Measurements from ENCODE around the gene LAG3.

Gene LAG3

DNA sequence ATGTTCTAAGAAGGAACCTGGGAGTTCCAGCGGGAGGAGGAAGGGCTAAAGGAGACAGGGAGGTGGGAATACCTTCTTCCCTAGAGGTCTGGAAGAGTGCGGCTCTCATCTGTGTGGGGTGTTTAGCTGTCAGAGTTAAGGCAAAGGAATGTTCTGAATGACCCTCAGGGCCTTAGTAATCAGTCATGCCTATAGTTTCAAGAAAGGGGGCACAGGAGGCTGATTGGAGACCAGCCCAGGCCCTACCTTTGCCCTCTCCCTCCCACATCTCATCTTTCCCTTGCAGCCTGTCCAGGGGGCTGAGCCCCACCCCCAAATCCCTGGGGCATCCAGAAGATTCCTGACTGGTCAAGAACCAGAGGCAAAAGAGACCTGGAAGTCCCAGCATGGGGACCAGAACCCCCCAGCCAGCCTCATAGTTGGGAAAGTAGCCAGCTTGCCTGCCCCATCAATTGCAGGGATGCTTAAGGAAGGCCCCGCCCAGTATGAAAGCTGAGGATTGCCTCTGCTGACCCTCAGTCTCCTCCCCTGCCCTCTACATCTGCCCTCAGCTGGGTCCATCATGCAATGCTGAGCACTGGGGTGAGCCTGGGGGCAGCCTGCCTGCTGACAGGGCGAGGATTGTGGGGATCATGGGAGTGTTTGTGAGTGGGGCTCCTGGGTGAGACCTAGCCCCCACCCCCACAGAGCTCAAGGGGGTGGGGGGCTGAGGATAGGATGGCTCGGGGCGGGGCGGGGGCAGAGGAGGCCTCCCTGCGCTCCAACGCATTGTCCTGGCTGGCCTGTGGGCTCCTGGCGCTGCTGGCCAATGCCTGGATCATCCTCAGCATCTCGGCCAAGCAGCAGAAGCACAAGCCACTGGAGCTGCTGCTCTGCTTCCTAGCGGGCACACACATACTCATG is 51.1 kb downstream of the LAG3 start:
- peak; percentile 58 for DNase-seq (ENCODE audit: low spot score)

DNA sequence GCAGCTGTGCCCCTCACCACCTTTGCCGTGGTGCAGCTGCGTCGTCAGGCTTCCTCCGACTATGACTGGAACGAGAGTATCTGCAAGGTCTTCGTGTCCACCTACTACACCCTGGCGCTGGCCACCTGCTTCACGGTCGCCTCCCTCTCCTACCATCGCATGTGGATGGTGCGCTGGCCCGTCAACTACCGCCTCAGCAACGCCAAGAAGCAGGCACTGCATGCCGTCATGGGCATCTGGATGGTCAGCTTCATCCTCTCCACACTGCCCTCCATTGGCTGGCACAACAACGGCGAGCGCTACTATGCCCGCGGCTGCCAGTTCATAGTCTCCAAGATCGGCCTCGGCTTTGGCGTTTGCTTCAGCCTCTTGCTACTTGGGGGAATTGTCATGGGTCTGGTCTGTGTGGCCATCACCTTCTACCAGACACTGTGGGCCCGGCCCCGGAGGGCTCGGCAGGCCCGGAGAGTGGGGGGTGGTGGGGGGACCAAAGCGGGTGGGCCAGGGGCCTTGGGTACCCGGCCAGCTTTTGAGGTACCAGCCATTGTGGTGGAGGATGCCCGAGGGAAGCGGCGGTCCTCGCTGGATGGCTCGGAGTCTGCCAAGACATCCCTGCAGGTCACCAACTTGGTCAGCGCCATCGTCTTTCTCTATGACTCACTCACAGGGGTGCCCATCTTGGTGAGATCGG is 51.9 kb downstream of the LAG3 start:
- peak; percentile 47 for DNase-seq (ENCODE audit: low spot score)

DNA sequence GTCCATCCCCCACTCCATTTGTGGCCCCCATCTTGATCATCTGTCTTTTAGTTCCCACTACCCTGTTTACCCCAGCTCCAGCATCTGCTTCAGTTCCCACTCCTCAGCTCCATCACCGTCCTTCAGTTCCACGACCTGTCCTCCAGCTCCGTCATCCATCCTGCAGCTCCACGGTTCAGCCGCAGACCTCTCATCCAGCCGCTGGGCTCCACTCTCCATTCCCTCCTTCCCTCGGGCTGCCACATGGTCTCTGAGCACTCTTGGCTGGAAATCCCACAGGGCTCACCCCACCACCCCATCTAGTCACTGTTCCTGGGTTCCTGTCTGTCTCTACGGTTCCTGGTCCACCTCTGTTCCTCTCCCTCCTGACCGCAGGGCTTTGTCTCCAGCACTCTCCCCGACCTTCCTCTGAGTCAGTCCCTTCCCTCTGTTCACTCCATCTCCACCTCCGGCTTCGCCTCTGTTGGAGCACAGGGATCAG is 52.6 kb downstream of the LAG3 start:
- peak; percentile 56 for DNase-seq (ENCODE audit: low spot score)

DNA sequence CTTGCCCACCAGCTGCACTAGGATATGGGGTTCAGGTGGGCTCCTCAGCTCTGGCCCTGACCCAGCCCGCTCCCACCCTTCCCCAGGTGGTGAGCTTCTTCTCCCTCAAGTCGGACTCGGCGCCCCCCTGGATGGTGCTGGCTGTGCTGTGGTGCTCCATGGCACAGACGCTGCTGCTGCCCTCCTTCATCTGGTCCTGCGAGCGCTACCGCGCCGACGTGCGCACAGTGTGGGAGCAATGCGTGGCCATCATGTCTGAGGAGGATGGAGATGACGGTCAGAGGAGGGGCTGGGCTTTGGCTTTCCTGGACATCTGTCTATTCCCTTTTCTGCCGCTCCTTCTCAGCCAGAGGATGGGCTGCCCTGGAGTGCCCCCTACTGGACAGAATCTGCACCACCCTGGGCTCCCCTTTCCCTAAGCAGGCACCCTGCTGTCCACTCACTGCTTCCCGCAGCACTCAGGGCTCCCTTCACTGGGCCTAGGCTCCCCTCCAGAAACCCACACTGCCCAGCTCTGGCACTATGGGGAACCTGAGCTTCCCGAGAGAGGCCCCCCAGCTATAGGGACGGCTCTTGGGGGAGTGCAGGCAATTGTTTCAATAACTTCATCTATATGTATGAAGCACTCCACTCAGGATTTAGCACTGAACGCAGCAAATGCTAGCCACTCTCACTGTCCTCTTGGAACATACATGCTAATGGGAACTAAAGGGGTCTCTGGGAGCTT is 53.2 kb downstream of the LAG3 start:
- DNase-seq (ENCODE audit: low spot score): peak; percentile 97

DNA sequence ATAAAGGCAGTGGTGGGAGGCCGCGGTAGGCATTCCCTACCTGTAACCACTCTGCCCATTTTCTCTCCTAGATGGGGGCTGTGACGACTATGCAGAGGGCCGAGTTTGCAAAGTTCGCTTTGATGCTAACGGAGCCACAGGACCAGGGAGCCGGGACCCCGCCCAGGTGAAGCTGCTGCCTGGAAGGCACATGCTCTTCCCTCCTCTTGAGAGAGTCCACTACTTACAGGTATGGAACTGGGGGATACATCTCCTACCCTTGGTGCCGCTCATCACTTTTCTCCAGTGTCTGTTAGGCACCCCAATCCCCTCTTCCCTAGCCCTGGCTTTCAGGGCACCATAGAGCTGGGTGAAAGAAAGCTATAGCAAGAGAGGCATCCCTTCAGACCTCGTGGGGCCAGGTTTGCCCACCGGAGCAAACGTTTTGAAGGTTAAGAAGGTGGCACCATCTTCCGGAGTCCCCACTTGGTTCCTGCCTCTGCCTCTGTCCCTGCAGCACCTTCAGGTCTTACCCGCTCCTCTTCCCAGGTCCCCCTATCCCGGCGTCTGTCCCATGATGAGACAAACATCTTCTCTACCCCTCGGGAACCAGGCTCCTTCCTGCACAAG is 53.9 kb downstream of the LAG3 start:
- peak; percentile 57 for DNase-seq (ENCODE audit: low spot score)

DNA sequence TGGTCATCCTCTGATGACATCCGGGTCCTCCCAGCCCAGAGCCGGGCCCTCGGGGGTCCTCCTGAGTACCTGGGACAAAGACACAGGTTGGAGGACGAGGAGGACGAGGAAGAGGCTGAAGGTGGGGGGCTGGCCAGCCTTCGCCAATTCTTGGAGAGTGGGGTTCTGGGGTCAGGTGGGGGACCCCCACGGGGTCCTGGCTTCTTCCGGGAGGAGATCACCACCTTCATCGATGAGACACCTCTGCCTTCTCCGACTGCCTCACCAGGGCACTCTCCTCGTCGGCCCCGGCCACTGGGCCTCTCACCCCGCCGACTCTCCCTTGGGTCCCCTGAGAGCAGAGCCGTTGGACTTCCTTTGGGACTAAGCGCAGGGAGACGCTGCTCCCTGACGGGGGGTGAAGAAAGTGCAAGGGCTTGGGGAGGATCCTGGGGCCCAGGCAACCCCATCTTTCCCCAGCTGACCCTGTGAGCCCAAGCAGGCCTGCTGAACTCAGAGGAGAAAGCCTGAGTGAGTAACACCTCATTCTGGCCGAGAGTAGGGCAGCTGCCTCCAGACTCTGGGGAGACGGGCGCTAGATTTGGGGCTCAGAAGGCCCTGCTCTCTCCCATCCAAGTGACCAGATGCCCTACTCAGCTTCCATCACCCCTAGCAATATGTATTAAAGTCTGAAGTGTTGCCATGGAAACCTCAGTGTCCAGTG is 54.6 kb downstream of the LAG3 start:
- no peak for DNase-seq (ENCODE audit: low spot score)

DNA sequence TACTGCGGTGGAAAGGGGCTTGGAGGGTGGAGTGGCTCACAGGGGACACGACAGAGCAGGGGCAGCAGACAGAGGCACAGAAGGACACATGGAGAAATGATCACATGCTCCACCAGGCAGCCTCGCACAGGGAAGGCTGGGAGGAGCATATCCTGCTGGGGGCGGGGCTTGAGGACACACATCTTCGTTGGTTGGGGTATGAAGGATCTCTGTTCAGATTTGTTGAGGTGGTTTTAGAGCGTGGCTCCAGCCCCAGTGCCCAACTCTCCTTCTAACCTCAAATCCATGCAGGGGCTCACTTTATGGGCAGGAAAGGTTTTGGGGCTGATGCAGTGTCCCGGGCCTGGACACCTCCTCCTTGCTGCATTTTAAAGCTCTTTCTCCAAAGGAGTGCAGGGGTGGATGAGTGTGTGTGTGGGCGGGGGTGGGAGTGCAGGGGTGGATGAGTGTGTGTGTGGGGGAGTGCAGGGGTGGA is 55.2 kb downstream of the LAG3 start:
- DNase-seq (ENCODE audit: low spot score): peak; percentile 91
